ENCODE data around the gene AZU1.
"Not testable (repeated sequence)": the region's sequence is repeated elsewhere in the genome, so short reads cannot be mapped to it uniquely, and the experiment has no call there.

AZU1 gene

GRCh38 chr19:871446-872265 lies 44.0 kb downstream of the AZU1 start:
- no peak for DNase-seq (ENCODE audit: low read depth in 1 of 2, low spot score in 1 of 2)

- peak; percentile 38 to 64 for DNase-seq (ENCODE audit: low read depth in 1 of 2, low spot score in 1 of 2)
Observed at GRCh38 chr19:872266-872951, 44.8 kb downstream of the AZU1 start.

GRCh38 chr19:873084-873483 lies 45.4 kb downstream of the AZU1 start:
- DNase-seq (ENCODE audit: low read depth in 1 of 2, low spot score in 1 of 2): peak in 1 of 2 donors; percentile 40

DNA sequence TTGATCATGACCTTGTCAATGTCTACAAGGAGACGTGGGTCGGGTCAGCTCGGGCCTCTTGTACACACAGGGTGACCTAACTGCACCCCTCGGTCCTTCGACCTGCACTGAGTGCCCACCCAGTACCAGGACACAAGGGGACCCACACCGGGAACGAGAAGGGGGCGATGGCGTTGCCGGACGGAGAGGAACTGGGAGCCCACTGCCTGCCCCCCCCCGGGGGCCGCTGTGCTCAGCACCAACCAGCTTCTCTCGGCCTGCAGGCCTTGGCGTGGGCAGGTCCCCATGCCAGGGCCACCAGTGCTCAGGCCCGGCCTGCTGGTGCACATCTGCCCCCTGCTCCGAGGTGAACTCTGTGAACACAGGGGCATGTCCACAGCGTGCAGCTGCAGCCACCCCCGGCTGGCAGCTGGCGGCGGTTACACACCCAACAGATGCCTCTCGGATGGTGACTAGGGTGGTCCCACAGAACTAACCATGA lies 46.0 kb downstream of the AZU1 start:
- no peak for DNase-seq (ENCODE audit: low read depth in 1 of 2, low spot score in 1 of 2)

DNA sequence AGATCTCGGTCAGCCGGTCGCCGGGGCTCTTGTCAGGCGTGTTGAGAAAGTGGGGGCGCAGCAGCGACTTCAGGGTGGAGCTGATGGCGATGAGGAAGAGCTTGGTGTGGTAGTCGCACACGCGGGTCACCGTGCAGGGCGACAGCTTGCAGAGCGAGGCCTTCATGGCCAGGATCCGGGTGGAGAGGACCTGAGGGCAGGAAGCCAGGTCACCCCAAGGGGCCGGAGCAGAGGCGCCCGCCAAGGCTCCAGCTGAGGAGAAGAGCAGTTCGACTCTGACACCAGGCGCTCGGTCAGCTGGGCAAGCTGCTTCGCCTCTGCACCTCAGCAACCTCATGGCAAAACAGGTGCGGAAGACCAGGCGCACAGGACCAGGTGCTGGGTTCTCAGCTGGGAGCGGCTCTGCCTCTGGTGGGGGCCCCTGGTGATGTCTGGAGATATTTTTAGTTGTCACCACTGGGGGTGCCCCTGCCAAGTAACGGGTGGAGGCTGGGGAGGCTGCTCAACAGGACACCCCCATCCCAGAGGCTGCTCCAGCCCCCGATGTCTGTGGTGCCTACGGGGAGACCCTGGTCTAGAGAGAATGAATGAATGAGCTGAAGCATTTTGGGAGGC lies 47.7 kb downstream of the AZU1 start:
- DNase-seq (ENCODE audit: low read depth in 1 of 2, low spot score in 1 of 2): no peak

DNA sequence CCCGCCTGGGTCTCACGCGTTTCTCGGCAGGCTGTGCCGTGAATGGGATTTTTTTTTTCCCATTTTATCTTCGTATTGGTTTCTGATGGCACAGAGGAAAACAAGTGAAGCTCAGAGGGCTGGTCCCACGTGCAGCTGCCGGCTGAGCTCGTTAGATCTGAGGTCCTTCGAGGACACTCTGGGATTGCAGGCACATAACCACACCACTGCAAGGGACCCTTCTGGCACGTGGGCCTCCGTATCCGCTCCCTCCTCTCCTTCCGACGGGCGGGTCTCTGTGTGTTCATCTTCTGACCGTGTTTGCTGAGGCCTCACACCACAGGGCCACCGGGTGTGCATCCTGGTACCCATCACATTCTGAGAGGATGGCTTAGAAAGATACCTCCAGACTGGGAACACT lies 48.5 kb downstream of the AZU1 start:
- DNase-seq (ENCODE audit: low read depth in 1 of 2, low spot score in 1 of 2): no peak

DNA sequence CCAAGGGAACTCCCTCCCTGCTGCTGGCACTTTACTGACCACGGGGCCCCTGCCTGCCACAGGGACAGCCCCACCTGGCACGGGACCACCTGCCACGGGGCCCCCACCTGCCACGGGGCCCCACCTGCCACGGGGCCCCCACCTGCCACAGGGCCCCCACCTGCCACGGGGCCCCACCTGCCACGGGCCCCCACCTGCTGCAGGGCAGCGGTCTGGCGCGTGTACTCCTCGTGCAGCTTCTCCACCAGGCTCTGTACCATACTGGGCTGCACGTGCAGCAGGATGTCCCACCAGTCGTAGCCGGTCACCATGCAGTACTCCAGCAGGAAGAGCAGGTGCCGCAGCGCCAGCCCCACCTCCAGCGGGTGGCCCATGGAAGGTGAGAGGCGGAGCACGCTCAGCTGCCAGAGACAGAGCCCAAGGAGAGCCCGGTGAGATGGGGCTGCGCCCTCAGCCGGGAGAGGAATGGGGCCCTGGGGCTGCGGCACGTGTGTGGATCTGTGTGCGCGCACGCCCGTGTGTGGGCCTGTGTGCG lies 49.2 kb downstream of the AZU1 start:
- no peak for DNase-seq (ENCODE audit: low read depth in 1 of 2, low spot score in 1 of 2)

DNA sequence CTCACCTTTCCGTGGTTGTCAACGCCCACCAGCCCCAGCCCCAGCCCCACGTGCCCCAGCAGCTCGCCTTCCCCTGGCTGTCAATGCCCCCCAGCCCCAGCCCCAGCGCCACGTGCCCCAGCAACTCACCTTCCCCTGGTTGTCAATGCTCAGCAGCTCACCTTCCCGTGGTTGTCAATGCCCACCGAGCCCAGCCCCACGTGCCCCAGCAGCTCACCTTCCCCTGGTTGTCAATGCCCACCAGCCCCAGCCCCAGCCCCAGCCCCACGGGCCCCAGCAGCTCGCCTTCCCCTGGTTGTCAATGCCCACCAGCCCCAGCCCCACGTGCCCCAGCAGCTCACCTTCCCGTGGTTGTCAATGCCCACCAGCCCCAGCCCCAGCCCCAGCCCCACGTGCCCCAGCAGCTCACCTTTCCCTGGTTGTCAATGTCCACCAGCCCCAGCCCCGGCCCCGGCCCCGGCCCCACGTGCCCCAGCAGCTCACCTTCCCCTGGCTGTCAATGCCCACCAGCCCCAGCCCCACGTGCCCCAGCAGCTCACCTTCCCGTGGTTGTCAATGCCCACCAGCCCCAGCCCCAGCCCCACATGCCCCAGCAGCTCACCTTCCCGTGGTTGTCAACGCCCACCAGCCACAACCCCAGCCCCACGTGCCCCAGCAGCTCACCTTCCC lies 50.5 kb downstream of the AZU1 start:
- DNase-seq (ENCODE audit: low read depth in 1 of 2, low spot score in 1 of 2): not testable (repeated sequence)

GRCh38 chr19:878751-879561 lies 51.3 kb downstream of the AZU1 start:
- DNase-seq (ENCODE audit: low read depth in 1 of 2, low spot score in 1 of 2): not testable (repeated sequence)

GRCh38 chr19:879711-880438 lies 52.2 kb downstream of the AZU1 start:
- DNase-seq (ENCODE audit: low read depth in 1 of 2, low spot score in 1 of 2): no peak

Measured in activated CD4-positive, alpha-beta T cell treated with anti-CD3 and anti-CD28 coated beads, Interleukin-2, amount 50 U/mL, for 24 hours (primary cell).